Measurements from ENCODE around the gene PBX3.

PBX3 gene

GRCh38 chr9:125985998-125986655 lies 239.0 kb downstream of the PBX3 start:
- no peak overlapping the region for H3K9ac ChIP-seq (ENCODE audit: low read length)
- no peaks in the 10 kb centered on the region for H3K9me3 ChIP-seq (ENCODE audit: insufficient read depth, low read length)
- no peaks in the 10 kb centered on the region for H4K20me1 ChIP-seq (ENCODE audit: low read depth, low read length)
- no peak overlapping the region for H3K27ac ChIP-seq (ENCODE audit: low read depth, low read length)
- TF ChIP-seq, protein P1, sequence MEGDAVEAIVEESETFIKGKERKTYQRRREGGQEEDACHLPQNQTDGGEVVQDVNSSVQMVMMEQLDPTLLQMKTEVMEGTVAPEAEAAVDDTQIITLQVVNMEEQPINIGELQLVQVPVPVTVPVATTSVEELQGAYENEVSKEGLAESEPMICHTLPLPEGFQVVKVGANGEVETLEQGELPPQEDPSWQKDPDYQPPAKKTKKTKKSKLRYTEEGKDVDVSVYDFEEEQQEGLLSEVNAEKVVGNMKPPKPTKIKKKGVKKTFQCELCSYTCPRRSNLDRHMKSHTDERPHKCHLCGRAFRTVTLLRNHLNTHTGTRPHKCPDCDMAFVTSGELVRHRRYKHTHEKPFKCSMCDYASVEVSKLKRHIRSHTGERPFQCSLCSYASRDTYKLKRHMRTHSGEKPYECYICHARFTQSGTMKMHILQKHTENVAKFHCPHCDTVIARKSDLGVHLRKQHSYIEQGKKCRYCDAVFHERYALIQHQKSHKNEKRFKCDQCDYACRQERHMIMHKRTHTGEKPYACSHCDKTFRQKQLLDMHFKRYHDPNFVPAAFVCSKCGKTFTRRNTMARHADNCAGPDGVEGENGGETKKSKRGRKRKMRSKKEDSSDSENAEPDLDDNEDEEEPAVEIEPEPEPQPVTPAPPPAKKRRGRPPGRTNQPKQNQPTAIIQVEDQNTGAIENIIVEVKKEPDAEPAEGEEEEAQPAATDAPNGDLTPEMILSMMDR (IDR thresholded peaks at IDR 0.05; ENCODE audit: insufficient read depth, low read length, poor library complexity, severe bottlenecking), result no peak
- no peak for TF ChIP-seq EZH2phosphoT487 (conservative IDR thresholded peaks at IDR 0.05; ENCODE audit: low read length)
- no peaks in the 10 kb centered on the region for H3K79me2 ChIP-seq (ENCODE audit: insufficient read depth, low read length)
- H3K36me3 ChIP-seq (ENCODE audit: low read length), result no peaks in the 10 kb centered on the region
- no peaks in the 10 kb centered on the region for H3K9me2 ChIP-seq (replicated peaks; ENCODE audit: insufficient read depth, low read length)
- no peaks in the 10 kb centered on the region for H3K27me3 ChIP-seq (ENCODE audit: low read length)
- no peak overlapping the region for H2AFZ ChIP-seq (ENCODE audit: low read depth, low read length, severe bottlenecking)
- H3K4me3 ChIP-seq (ENCODE audit: insufficient read depth, low read length, poor library complexity, severe bottlenecking), result no peak overlapping the region
- no peaks in the 10 kb centered on the region for H3F3A ChIP-seq (ENCODE audit: insufficient read depth)
- no peak overlapping the region for H3K4me2 ChIP-seq (ENCODE audit: low read depth, low read length, poor library complexity, severe bottlenecking)

GRCh38 chr9:125986966-125987365 lies 239.8 kb downstream of the PBX3 start:
- no peak overlapping the region for H3K4me3 ChIP-seq (ENCODE audit: insufficient read depth, low read length, poor library complexity, severe bottlenecking)
- no peak overlapping the region for H3K4me2 ChIP-seq (ENCODE audit: low read depth, low read length, poor library complexity, severe bottlenecking)
- H3K9me3 ChIP-seq (ENCODE audit: insufficient read depth, low read length), result no peaks in the 10 kb centered on the region
- H3K27me3 ChIP-seq (ENCODE audit: low read length), result no peaks in the 10 kb centered on the region
- no peaks in the 10 kb centered on the region for H3K36me3 ChIP-seq (ENCODE audit: low read length)
- TF ChIP-seq, protein P1 (IDR thresholded peaks at IDR 0.05; ENCODE audit: insufficient read depth, low read length, poor library complexity, severe bottlenecking), result no peak
- TF ChIP-seq EZH2phosphoT487 (conservative IDR thresholded peaks at IDR 0.05; ENCODE audit: low read length), result no peak
- no peaks in the 10 kb centered on the region for H3K79me2 ChIP-seq (ENCODE audit: insufficient read depth, low read length)
- H3F3A ChIP-seq (ENCODE audit: insufficient read depth), result no peaks in the 10 kb centered on the region
- no peaks in the 10 kb centered on the region for H3K9me2 ChIP-seq (replicated peaks; ENCODE audit: insufficient read depth, low read length)
- H3K27ac ChIP-seq (ENCODE audit: low read depth, low read length), result no peak overlapping the region
- no peaks in the 10 kb centered on the region for H4K20me1 ChIP-seq (ENCODE audit: low read depth, low read length)
- no peak overlapping the region for H2AFZ ChIP-seq (ENCODE audit: low read depth, low read length, severe bottlenecking)
- H3K9ac ChIP-seq (ENCODE audit: low read length), result no peak overlapping the region

- H3K27me3 ChIP-seq (ENCODE audit: low read length), result no peaks in the 10 kb centered on the region
- H3K9ac ChIP-seq (ENCODE audit: low read length), result no peak overlapping the region
- H2AFZ ChIP-seq (ENCODE audit: low read depth, low read length, severe bottlenecking), result no peak overlapping the region
- H3K4me3 ChIP-seq (ENCODE audit: insufficient read depth, low read length, poor library complexity, severe bottlenecking), result no peak overlapping the region
- H4K20me1 ChIP-seq (ENCODE audit: low read depth, low read length), result no peaks in the 10 kb centered on the region
- H3K9me2 ChIP-seq (replicated peaks; ENCODE audit: insufficient read depth, low read length), result no peaks in the 10 kb centered on the region
- H3K4me2 ChIP-seq (ENCODE audit: low read depth, low read length, poor library complexity, severe bottlenecking), result no peak overlapping the region
- H3K79me2 ChIP-seq (ENCODE audit: insufficient read depth, low read length), result no peaks in the 10 kb centered on the region
- no peaks in the 10 kb centered on the region for H3K36me3 ChIP-seq (ENCODE audit: low read length)
- no peaks in the 10 kb centered on the region for H3K9me3 ChIP-seq (ENCODE audit: insufficient read depth, low read length)
- no peak overlapping the region for H3K27ac ChIP-seq (ENCODE audit: low read depth, low read length)
- TF ChIP-seq, protein P1 (IDR thresholded peaks at IDR 0.05; ENCODE audit: insufficient read depth, low read length, poor library complexity, severe bottlenecking), result no peak
- no peak for TF ChIP-seq EZH2phosphoT487 (conservative IDR thresholded peaks at IDR 0.05; ENCODE audit: low read length)
- no peaks in the 10 kb centered on the region for H3F3A ChIP-seq (ENCODE audit: insufficient read depth)
These were observed 240.2 kb downstream of the PBX3 start for GRCh38 chr9:125987420-125987819.
